Activated gamma-delta T cell treated with anti-CD3 and anti-CD28 coated beads, Interleukin-2, amount 50 U/mL, for 16 hours (primary cell): ENCODE results near the gene LMX1B.

Source experiments
- DNase-seq: peaks from one replicate; pipeline ENCODE4 v3.0.0-alpha.2; 2020; ENCODE audit warnings: low read depth

LMX1B gene

DNA sequence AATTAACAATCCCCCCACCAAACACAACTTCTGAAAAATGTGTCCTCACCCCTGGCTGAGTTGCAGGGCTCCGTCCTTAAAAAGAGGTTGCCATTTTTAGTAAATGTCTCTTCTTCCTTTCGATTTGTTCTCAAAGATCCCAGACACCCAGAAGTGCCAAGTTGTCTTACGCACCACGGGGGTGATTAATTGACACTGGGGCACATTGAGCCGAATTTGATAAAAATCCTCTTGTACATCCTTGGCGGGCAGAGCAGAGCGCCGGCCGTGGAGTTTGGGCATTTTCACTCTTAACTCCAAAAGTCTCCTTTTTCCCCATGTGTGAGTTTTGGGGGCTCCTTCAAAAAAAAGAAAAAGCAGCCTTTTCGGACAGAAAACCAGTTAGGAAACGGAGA, 4.5 kb downstream of the LMX1B start:
- DNase-seq, result no peak

DNA sequence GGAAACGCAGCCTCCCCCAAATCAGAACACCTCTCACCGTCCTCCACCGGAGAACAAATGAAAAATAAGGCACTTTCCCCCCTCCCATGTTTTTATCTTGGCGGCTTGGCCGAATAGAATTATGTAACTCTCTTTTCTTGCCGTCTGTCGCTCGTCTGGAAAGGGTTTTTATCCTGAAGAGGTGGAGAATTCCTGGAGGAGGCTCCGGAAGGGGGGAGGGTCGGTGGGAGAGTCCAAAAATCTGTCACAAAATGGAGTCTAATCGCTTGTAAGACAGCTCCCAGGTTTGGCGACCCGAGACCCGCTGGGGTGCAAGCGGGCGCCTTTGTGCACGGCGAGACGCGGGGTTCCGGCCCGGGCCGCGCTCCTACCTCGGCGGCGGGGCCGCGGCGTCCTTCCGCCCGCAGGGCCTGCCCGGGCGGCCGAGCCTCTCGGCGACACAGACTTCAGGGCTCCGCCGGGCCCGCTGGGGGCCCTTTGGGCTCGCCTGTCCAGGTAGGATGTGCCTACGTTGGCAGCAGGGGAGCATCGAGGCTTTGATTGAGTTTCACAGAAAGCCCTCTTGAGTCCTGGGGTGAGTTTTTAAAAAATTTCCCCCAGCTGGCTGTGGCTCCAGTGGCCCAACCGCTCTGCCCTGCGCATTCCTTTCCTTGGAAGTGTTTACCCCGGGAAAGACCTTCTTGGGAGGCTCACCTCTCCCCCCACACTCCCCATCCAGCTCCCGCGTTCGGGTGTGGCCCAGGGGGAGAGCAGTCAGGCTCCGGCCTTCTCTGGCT, 5.0 kb downstream of the LMX1B start:
- DNase-seq, result no peak

DNA sequence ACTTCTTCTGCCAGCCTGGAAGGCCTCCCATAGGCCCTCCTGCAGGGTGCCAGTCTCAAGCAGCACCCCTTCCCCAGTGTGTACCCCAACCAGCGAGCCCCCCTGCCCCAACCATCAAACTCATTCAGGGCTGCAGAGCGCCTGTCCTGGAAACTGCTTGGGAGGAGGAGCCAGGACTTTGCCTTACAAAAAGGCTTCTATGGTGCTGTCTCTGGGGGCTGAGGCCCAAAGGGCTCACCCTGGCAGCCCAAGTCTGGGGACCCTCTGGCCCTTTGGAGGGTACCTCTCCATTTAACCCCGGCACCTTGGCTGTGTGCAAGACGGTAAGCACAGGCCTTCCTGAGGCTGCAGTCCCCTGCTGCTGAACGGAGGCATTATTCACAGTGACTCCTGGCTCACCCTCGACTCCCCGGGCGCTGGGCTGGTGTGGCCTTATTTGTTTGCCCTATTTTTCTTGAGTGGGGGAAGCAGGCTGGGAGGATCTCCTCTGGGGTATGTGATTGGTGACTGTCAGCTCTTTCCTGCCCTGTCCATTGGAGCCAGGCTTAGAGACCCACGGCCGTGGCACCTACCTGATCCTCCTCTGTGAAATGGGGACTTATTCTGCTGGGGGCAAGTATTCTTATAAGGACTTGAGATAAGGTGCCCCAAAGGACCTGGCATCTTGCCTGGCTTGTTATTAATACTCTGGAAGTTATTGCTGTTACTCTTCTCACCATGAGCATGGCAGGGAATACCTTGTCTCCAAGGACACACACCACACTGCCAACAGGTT, 5.8 kb downstream of the LMX1B start:
- DNase-seq, result no peak

DNA sequence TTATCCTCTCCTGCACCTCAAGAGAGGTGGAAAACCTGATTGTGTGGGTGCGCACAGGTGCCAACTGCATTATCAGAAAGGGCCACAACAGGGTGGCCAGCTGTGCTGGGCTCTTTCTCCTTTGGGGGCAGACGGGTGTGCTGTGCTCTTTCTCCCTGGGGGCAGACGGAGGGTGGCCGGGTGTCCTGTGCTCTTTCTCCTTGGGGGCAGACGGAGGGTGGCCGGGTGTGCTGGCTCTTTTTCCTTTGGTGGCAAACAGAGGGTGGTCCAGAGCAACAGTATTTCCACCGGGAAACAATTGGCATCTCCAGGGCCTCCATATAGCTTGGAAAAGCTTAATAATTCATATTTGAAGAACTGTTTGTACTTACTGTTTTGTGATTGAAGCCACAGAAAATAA, 6.8 kb downstream of the LMX1B start:
- DNase-seq, result no peak

DNA sequence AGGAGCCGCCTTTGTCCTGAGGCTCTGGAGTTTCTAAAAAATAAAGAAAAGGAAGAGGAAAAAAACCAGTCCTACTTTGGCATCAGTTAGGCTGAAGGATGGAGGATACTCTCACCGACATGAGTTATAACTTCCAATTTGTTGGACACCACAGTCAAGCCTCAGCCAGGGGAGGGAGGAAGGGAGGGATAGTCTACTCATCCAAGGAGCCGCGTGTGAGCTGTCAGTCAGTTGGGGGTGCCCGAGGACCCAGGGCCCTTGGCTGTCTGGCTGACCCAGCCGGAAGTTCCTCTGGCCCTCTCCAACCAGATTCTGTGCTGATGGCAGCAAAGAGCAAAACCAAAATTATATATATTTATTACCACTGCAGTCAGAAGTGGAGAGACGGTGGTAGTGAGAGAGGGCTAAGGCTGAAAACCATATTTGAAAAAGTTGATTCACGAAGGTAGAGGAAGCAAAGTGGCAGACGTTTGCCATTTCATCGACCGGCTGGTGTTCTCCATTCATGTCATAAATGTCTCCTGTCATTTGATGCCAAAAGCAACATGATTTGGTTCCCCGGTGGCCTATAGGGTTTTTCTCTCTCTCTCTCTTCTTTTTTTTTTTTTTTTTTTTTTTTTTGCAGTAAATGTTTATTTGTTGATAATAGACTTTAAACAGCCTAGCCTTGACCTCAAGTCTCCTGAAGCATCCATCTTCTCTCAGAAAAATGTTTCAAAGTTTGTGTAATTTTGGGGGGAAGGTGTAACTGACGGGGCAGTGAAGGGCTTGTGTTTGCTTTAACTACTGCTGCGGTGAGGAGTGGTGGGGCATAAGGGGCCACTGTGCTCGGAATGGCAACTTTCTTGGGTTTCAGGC, 7.6 kb downstream of the LMX1B start:
- DNase-seq, result no peak

DNA sequence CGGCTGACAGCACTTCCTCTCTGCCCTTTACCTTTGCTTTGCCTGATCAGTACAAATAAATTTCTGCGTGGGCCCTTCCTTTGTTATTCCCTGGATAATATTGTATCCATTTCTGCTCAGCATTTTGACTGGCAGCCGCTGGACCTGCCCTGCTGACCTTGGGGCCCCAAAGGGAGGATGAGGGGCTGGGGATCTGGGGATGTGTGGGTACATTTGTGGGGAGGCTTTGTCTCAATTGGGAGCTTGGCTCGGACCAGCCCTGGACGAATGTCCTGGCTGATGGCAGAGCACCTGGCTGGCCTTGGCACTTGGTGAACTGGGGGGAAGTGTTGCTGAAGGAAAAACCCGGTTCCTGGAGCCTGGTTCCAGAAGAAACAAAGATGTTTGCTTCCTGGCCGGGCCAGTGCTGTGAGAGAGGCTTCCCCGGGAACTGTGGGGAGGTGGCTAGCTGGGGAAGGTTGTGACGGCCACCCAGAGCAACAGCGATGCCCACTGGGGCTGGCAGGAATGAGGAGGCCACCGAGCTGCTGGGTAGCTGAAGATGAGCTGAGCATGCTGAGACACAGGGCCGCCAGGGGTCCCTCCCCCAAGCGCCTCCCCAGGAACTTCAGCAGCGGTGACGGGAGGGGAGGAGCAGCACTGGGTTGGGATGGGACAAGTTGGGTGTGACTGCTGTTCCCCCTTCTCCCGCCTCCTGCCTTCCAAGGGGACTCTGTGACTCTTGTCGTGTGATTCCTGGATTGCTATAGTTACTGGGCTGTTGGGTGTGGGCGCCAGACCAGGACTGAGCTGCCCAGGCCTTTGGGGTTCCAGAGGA, 8.4 kb downstream of the LMX1B start:
- DNase-seq, result no peak

DNA sequence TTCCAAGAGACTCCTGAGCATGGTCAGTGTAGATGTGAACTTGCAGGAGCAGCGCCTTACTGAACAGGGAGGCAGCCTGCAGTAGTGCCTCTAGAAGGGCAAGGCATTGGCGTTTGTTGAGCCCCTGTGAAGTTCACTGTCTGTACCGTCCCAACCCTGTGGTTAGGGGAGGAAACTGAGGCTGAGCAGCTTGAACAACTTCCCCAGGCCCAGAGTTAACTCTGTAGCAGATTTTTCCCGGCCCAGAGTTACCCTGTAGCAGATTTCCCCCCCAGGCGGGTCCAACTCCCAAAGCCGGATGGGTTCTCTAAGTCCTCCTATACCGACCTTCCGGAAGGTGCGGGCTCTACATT, 9.6 kb downstream of the LMX1B start:
- no peak for DNase-seq

DNA sequence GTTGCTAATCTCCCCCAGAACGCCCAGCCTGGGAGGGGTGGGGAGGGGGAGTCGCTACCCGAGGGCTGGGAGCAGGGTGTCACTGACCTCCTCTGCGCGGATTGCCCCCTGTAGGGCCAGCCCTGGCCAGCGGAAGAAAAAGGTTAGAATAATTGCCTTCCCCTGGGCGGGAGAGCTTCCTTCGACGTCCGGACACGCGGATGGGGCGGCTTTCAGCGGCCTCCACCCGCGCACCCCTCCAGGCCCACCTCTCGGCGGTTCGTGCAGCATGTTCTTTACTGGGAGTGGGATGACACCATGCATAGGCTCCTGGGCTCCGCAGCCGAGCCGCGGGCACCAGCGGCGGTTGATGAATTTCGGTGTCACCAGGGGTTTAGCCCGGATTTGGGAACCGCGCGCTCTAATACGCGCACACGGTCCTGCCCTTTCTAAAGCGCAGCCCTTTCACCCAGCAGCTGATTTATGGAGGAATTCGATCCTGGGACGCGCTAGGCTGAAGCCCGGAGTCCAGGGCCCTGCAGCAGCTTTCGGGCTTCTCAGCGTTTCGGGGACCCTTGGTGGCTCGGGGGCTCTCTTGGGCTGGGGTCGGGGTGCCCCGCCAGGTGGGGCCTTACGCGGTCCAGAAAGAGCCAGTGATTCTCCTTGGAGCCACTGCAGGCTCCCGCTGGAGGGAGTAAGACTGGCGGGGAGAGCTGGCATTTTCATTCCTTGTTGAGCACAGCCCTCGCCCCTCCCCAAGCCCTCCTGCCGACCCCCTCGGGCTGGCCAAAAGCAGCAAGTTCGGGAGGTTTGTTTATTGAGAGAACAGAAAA, 10.1 kb downstream of the LMX1B start:
- DNase-seq, result no peak

DNA sequence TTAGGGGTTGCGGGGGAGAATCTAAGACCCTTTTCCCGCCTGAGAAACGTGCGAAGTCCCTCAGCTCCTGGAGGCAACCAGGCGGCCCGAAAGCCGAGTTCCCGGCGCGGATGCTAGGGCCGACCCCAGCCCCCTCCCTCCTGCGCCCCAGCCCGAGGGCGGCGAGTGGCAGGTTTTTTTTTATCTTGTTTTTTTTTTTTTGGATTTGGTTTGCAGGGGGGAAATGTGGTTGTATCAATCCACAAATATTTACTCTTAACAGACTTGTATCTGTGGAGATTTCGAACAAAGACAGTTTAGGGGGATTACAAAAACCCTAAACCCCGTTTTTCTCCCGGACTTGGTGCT, 10.7 kb downstream of the LMX1B start:
- no peak for DNase-seq

DNA sequence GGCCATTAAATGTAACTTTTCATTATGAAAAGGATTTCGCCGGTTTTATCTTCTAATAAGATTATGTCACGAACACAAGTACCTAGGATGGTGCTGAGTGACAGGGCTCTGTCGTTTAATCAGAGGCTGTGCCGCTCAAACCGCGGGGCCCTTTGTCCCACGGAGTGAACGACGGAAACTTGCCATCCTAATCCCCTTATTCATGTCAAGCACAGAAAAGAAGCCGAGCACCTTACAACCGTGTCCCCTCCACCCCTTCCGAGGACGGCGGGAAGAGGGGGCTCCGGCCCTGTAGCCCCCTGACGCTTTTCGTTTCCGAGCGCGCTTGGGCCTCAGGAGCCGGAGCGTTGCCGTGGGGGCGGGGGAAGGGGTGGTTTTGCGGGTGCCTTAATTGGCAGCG, 11.2 kb downstream of the LMX1B start:
- no peak for DNase-seq

DNA sequence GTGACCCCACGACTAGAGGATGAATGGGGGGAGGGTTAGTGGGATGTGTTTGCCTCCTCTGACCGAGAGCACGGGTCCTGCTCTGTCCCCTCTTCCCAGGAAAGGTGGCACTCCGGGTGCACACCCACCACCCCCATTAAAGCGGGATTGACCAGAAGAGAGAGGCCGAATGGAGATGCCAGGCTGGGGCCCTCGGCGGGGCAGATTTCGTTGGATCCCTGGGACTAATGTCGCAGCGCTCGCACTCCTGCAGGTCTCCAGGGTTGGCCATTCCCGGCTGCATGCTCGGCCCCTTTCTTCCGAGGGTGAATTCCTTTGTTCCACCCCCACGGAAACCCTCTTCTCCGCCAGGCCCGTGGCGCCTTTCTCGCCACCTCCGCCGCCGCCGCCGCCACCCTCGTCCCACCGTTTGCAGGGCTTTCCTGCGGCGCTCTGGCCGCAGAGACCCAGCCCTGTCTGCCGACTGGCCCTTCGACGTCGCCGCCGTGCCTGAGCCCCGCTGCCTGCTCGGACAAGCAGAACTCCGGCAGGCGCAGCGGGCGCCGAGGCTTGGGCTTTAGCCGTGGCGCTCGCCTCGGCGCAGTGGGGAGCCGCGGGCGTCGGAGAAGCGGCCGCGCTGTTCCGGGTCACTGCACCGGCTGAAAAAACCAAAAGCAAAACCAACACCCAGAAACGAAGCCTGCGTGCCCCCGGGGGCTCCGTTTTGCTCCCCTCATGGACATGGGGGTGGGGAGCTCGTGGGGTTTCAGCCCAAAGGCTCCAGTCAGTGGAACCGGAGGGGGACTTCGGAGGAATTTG, 11.8 kb downstream of the LMX1B start:
- DNase-seq, result no peak

DNA sequence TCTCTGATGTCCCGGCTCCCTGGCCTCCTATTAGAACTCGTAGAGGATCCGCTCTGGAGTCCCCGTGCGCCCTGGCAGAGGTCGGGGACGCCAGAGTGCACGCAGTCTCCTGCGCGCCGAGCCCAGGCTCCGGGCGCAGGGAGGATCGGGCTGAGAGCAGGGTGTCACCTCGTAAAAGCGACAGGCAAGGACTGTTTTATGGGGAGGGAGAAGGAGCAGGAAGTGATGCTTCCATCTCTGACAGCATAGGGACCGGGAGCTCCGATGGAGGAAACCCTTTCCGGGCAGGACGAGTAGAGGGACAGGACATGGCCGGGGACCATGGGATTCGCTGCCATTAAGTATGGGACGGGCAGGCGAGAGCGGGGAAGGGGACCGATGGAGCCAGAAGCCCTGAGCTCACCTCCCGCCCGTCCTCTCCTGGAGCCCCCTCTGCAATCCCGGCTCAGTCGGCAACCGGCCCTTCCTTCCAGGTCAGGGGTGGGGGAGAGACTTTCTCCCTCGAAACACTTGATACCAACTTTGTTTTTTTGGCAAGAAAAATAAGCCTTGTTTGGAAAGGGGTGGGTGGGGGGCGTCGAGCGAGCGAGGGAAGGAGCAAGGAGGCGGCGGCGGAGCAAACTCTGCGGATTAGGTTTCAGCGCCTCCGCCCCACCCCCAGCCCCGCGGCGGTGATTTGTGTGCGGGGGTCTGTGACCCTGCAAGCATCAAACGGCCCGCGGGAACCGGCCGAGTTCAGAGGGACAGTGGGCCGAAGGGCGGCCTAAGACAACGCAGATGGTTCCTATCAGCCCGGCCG, 12.6 kb downstream of the LMX1B start:
- DNase-seq, result no peak

DNA sequence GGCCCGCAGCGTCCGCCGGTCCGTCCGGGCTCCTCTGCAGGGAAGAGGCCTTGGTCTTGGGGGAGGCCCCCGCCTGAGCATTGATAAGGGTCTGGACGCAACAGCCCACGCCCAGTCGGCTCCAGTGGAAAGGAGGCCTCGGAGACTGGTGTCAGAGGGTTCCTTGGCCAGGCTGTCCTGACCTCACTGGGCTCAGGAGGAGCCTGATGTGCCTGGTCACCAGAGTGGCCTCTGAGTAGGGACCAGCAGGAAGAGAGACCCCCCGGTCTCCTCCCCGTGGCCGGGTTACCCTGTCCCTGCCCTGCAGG, 13.2 kb downstream of the LMX1B start:
- no peak for DNase-seq

DNA sequence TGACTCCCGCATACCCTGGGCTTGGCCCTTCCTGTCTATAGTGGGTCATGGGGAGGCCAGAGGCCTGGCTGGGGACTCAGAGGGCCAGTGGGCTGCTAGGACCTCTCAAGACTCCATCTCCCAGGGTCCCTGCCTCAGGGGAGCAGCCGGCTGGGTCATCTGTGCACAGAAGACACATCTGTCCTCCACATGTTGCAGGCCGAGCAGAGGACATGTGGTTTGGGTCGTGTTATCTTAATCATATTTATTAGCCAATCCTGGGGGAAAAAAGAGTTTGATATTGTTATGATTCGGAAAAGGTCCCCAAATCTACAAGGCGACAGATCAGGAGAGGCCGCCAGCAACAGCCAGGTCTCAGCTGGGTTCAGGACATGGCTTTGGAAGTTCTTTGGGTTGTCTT, 14.4 kb downstream of the LMX1B start:
- DNase-seq, result no peak

DNA sequence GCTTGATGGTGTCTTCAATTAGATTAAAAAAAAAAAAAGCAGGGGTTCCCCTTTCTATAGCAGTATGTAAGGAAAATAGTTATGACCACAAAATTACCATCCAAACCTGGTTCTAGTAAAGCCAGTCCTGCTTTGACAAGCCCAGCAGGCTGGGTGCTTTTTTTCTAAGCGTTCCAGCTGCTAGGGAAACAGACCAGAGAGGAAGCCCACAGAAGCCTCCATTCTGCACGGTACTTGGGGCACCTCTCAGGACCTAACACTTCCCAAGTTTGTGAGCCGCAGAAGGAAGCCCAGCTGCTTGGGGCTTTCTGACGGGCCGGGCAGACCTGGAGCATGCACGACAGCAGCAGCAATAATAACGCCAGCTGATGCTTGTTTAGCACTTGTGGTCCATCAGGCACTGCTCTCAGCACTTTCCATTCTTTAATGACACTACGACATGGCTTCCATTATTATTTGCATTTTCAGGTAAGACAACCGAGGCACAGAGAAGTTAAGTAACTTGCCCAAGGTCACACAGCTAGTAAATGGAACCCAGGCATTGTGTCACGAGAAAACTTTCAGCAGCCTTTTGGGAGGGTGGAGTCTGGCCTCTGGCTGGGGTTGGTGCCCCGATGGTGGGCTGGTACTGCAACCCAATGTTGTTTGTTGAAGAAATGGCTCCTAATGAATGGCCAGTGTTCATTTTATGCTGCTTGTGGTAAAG, 15.4 kb downstream of the LMX1B start:
- no peak for DNase-seq

DNA sequence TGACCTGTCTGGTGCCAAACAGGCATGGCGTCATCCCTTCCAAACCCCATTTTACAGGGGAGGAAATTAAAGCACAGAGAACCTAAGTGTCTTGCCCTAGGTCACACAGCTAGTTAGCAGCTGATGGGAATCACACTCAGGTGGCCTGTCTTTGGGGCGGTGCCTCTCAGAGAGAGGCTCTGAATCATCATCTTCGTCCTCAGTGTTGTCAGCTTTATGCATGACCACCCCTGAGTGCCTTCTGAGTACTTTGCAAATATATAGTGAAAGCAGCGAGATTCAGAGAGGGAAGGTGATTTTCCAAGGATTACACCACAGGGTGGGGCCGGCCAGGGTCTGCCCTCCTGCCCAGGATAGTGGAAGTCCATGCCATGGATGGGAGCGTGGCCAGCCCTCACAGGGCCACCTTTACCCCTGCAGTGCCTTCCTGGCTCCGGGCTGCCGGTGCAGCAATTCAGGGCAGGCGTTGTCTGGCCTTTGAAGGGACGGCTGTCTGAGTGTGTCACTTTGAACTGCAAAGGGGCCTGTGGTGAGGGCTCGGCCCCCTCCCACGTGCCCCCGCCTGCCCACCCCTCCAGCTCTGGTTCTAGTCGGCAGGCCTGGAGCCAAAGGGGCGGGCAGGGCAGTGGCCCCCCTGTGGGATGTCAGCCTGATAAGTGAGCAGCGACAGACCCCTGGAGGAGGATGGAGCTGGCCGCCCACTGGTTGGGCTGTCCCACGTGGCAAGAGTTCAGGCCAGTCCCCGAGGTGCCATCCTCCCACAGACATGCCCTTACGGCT, 16.9 kb downstream of the LMX1B start:
- no peak for DNase-seq

DNA sequence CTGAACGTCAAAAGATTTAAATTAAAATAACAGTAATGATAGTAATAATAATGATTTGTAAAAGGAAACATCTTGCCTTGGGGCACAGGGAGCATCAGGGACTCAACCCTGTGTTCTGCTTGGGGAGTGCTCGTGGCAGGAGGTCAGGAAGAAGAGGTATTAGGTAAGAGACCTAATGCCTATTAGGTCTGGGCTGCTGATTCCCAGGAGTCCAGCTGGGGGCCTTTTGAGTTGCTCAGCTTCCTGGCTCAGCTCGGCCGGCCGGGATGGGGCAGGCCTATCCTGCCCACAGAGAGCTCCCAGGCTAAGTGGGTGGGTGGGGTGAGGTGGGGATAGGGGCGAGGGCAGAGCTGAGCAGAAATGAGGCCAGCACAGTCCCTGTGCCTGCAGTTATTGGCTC, 17.5 kb downstream of the LMX1B start:
- DNase-seq, result no peak

DNA sequence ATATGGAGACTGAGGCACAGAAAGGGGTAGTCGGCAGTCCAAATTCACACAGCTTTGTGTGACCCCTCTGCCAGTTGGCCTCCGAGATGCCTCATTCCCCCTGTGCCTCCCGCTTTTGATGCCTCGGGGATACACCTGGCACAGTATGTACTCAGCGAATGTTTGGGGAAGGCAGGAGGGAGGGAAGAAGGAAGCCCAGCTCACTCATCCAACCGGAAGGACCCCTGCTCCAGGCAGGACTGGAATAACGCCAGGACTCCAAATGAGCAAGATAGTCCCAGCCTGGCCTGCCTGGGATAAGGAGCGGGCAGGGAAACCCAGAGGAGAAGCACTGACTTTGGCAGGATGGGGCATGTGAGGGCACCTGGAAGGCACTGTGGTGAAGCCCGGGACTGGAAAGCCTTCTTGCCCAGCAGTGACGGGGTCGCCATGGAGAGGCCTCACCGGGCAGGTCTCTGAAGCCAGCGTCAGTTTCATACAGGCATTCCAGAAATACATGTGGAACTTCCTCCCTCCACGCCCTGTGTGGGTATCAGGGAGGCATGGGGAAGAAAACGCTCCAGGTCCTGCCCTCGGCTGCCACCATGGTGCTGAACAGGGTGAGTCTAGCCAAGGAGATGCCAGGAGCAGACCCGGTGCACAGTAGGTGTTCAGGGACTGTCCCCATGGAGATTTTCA, 20.3 kb downstream of the LMX1B start:
- no peak for DNase-seq
